Common myeloid progenitor, CD34-positive (primary cell): Measurements from ENCODE around the gene MAP3K20.
"Not testable (repeated sequence)": the region's sequence is repeated elsewhere in the genome, so short reads cannot be mapped to it uniquely, and the experiment has no call there.

Experiments
- CTCF ChIA-PET: fragments of 350-600 bp; sonication (Branson Sonifier 250); formaldehyde crosslinking; loops from one replicate; lab custom pipeline; 2021; ENCODE audit warnings: antibody characterized with exemption; lab: Charles Lee
- POLR2A ChIA-PET: fragments of 350-600 bp; sonication (Branson Sonifier 250); formaldehyde crosslinking; loops from one replicate; lab custom pipeline; 2021; ENCODE audit warnings: antibody characterized with exemption; lab: Charles Lee
- DNase-seq, 3 donors: peaks; one replicate each; pipeline versions ENCODE4 v3.0.0 to v3.0.0-alpha.2; 2013
- H3K27ac ChIP-seq, 2 experiments: 1 replicate in 1 of 2; 2 replicates in 1 of 2; pipeline ENCODE4 v1.7.0; 2013; ENCODE audit warnings: inconsistent platforms in 2 of 2, low read length in 2 of 2, mild to moderate bottlenecking in 2 of 2, low read depth in 1 of 2, moderate library complexity in 1 of 2; ENCODE audit not compliant: severe bottlenecking in 2 of 2, insufficient read depth in 1 of 2, poor library complexity in 1 of 2
- H3K27me3 ChIP-seq, 5 experiments: replicated peaks in 2 of 5; 1 replicate in 3 of 5; 2 replicates in 2 of 5; pipeline versions ENCODE4 v1.6.1 to v1.7.0; 2013; ENCODE audit warnings: low read length in 4 of 5, mild to moderate bottlenecking in 2 of 5, moderate library complexity in 2 of 5, inconsistent platforms in 1 of 5; ENCODE audit not compliant: insufficient read depth in 5 of 5, control insufficient read depth in 4 of 5
- H3K36me3 ChIP-seq, 4 experiments: 1 replicate in 2 of 4; 2 replicates in 2 of 4; pipeline versions ENCODE4 v1.6.1 to v1.7.0; 2013; ENCODE audit warnings: low read length in 3 of 4, control low read depth in 1 of 4, mild to moderate bottlenecking in 1 of 4; ENCODE audit not compliant: control insufficient read depth in 4 of 4, insufficient read depth in 4 of 4
- H3K4me1 ChIP-seq, 4 experiments: 1 replicate in 3 of 4; 2 replicates in 1 of 4; pipeline versions ENCODE4 v1.6.1 to v1.7.1; 2013; ENCODE audit warnings: low read length in 3 of 4, mild to moderate bottlenecking in 3 of 4, control low read depth in 1 of 4, inconsistent platforms in 1 of 4, moderate library complexity in 1 of 4; ENCODE audit not compliant: control insufficient read depth in 4 of 4, insufficient read depth in 4 of 4; ENCODE audit errors: control extremely low read depth in 1 of 4
- H3K4me3 ChIP-seq, 7 experiments: 1 replicate in 4 of 7; 2 replicates in 3 of 7; pipeline versions ENCODE4 v1.5.1 to v1.7.0; 2013; ENCODE audit warnings: mild to moderate bottlenecking in 7 of 7, low read length in 6 of 7, moderate library complexity in 6 of 7, inconsistent platforms in 2 of 7, low read depth in 2 of 7, control low read depth in 1 of 7; ENCODE audit not compliant: insufficient read depth in 4 of 7, control insufficient read depth in 1 of 7; ENCODE audit errors: extremely low read depth in 1 of 7
- H3K9me3 ChIP-seq, 5 experiments: 1 replicate in 4 of 5; 2 replicates in 1 of 5; pipeline versions ENCODE4 v1.6.1 to v1.7.1; 2013; ENCODE audit warnings: low read length in 4 of 5, mild to moderate bottlenecking in 2 of 5, inconsistent platforms in 1 of 5, low read depth in 1 of 5, moderate library complexity in 1 of 5; ENCODE audit not compliant: control insufficient read depth in 4 of 5, insufficient read depth in 2 of 5; ENCODE audit errors: control extremely low read depth in 1 of 5
- WGBS: methylation state at CpG from one replicate; pipeline ENCODE4 v1.1.5; 2013; ENCODE audit not compliant: insufficient coverage; 5-methylcytosine and 5-hydroxymethylcytosine counted together

MAP3K20 gene

DNA sequence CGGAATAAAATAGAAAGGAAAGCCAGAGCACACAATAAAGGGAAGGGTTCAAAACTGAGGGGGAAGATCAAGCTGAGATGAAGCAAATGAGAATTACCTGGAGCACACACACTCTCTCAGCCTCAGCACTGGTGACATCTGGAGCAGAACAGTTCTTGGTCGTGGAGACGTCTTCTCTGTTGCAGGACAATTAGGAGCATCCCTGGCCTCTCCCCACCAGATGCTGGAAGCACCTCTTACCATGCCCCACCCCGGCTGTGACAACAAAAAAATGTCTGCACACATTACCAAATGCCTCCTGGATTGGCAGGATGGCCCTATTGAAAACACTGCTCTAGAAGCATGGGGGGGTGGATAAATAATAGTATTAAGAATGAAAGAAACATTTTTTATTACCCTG lies 43.6 kb upstream of the MAP3K20 start:
- H3K27me3 ChIP-seq: peaks cover 0 to 3% (median 0%) of the 10 kb centered on the region in 5 experiments
- CTCF ChIA-PET: interaction anchor here (1.0 to 13.6 kb wide), 2 partner anchors 15 to 179 kb away, joined by 3 to 318 read pairs; no protein-coding TSS in a partner anchor
- DNase-seq: no peak
- POLR2A ChIA-PET: no interaction called here
- 100% methylated on average over 3 of the region's 4 CpGs for WGBS
- no peak overlapping the region for H3K27ac ChIP-seq
- peaks cover 0 to 3% (median 0%) of the 10 kb centered on the region in 4 experiments for H3K4me1 ChIP-seq
- no peaks in the 10 kb centered on the region for H3K9me3 ChIP-seq
- no peak overlapping the region for H3K4me3 ChIP-seq
- no peaks in the 10 kb centered on the region for H3K36me3 ChIP-seq

DNA sequence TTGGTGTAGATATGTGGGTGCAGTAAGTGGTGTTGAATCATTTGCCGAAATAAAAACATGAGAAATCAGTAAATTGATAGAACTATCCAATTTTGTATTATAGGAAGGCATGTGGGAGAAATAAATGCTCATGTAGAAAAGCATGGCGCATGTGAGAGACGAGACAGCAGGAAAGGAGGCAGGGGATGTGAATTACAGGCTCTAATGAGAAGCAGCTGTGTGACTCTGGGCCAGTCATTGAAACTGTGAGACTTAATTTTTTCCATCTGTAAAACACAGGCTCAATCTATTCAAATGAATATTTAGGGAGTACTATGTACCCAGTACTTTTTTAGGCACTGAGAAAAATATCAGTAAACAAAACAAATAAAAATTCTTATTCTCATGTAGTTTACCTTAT lies 42.6 kb upstream of the MAP3K20 start:
- CTCF ChIA-PET: interaction anchor here (13.6 kb wide), 1 partner anchor 177 kb away, joined by 318 read pairs; no protein-coding TSS in a partner anchor
- 100% methylated on average over 3 of the region's 3 CpGs for WGBS
- Histone ChIP-seq H3K9me3 (no peaks in the 10 kb centered on the region), H3K4me3 (no peak overlapping the region), H3K27ac (no peak overlapping the region), H3K36me3 (no peaks in the 10 kb centered on the region), H3K27me3 (peaks cover 0 to 3% (median 0%) of the 10 kb centered on the region in 5 experiments), H3K4me1 (no peaks in the 10 kb centered on the region)
- POLR2A ChIA-PET: interaction anchor here (0.6 kb wide), 1 partner anchor 59 kb away, joined by 3 read pairs; no protein-coding TSS in a partner anchor
- DNase-seq: no peak

DNA sequence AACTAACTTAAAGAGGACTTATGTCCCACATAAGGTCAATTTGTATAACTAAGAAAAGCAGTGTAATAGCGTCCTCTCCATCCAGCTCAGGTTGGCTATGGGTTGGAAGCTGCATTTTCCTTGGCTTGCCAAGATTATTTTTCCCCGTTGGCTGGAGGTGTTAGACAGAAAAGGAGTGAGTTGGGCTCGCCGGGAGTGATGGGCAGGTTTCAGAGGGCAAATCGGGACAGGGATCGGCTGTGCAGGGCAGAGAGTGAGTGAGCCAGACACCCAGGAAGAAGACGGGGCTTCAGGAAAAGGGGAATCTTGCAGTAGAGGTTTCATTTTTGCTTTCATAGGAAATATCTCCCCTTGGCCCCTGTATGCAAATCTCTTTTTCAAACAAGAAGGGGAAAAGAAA lies 41.5 kb upstream of the MAP3K20 start:
- Histone ChIP-seq H3K36me3 (no peaks in the 10 kb centered on the region), H3K27ac (no peak overlapping the region), H3K27me3 (peaks cover 0 to 1% (median 0%) of the 10 kb centered on the region in 5 experiments), H3K9me3 (no peaks in the 10 kb centered on the region), H3K4me3 (no peak overlapping the region), H3K4me1 (no peaks in the 10 kb centered on the region)
- POLR2A ChIA-PET: no interaction called here
- WGBS: 95% methylated on average over 2 of the region's 7 CpGs
- CTCF ChIA-PET: no interaction called here
- no peak for DNase-seq

- 94% methylated on average over 9 of the region's 12 CpGs for WGBS
- Histone ChIP-seq H3K27me3 (peaks cover 0 to 1% (median 0%) of the 10 kb centered on the region in 5 experiments), H3K4me3 (no peak overlapping the region), H3K36me3 (no peaks in the 10 kb centered on the region), H3K27ac (no peak overlapping the region), H3K9me3 (no peaks in the 10 kb centered on the region), H3K4me1 (no peaks in the 10 kb centered on the region)
- ChIA-PET POLR2A (no interaction called here), CTCF (interaction anchor here (1.3 to 1.5 kb wide), 2 partner anchors 9 to 11 kb away, joined by 4 to 5 read pairs; no protein-coding TSS in a partner anchor)
- DNase-seq: no peak
Measured at GRCh38 chr2:173037245-173038120, 38.2 kb upstream of the MAP3K20 start.

DNA sequence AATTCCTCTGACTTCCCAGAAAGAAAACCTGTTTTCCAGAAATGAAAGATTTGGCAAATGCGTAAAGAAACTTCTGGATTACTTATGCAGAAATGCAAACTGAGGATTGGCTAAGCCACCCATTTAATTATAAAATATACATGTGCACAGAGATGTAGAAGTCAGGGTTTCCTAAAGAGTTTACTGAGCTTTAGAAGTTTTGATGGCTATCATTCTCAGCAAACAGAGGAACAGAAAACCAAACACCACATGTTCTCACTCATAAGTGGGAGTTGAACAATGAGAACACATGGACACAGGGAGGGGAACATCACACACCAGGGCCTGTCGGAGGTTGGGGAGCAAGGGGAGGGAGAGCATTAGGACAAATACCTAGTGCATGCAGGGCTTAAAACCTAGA lies 37.4 kb upstream of the MAP3K20 start:
- CTCF ChIA-PET: interaction anchor here (1.3 kb wide), 1 partner anchor 10 kb away, joined by 5 read pairs; no protein-coding TSS in a partner anchor
- H3K9me3 ChIP-seq, H3K27me3 ChIP-seq, DNase-seq, H3K27ac ChIP-seq, H3K4me3 ChIP-seq, H3K36me3 ChIP-seq, POLR2A ChIA-PET, H3K4me1 ChIP-seq: not testable (repeated sequence)
- WGBS: 83% methylated on average over 1 of the region's 2 CpGs

DNA sequence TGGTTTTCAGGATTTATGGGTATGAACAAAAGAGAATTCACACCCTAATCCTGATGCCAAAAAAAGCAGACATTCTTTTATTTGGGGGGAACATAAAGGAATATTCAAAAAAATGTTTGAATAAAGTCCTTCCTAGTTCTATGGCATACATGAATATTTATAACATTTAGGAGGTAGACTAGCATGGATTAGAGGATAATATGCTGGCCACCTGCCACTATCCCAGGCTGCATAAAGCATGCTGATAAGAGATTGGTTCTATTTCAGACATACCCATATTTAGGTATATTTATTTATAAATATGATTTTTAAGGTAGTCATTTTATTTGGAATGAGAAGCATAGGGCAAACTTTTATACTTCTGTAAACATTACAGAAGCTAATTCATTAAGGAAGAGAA lies 34.9 kb upstream of the MAP3K20 start:
- H3K27ac ChIP-seq: no peak overlapping the region
- H3K9me3 ChIP-seq: no peaks in the 10 kb centered on the region
- no peaks in the 10 kb centered on the region for H3K4me1 ChIP-seq
- ChIA-PET POLR2A (no interaction called here), CTCF (interaction anchor here (0.8 kb wide), 1 partner anchor 13 kb away, joined by 3 read pairs; no protein-coding TSS in a partner anchor)
- H3K4me3 ChIP-seq: no peak overlapping the region
- H3K36me3 ChIP-seq: no peaks in the 10 kb centered on the region
- H3K27me3 ChIP-seq: no peaks in the 10 kb centered on the region
- no peak for DNase-seq

DNA sequence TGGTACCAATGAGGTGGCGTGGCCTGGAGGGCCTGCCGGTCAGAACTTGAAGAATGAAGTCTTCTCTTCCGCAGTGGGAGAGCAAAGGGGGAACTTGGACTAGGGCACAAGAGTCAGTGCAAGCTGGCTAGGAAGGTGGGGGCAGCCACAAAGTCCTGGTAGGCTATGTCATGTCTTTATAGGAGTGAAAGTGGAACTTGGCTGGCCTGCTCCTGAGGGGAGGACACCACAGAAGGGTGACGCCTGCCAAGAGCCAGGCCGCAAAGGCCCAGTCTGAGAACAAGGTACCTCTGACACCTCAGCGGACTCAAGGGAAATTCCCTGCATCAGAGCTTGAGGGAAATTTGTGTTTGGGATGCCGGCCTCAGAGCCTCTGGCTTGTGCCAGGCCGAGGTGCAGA lies 32.2 kb upstream of the MAP3K20 start:
- Histone ChIP-seq H3K4me3 (no peak overlapping the region), H3K27ac (no peak overlapping the region), H3K27me3 (no peaks in the 10 kb centered on the region), H3K36me3 (no peaks in the 10 kb centered on the region), H3K9me3 (no peaks in the 10 kb centered on the region), H3K4me1 (no peaks in the 10 kb centered on the region)
- WGBS: 100% methylated on average over 6 of the region's 8 CpGs
- DNase-seq: peak in 2 of 3 donors; percentile 7 to 8
- ChIA-PET POLR2A (no interaction called here), CTCF (no interaction called here)
